Loucy (cell line): ENCODE data around the gene LRRFIP1.

Experiments used
- EZH2phosphoT487 ChIP-seq: fragments of 200-600 bp; IDR thresholded peaks from 2 replicates; pipeline ENCODE4 v1.6.1; 2018; ENCODE audit warnings: antibody characterized with exemption, mild to moderate bottlenecking, moderate library complexity, borderline replicate concordance
- TF ChIP-seq, protein P1 (sequence below): fragments of 200-600 bp; sonication (generic); conservative IDR thresholded peaks from 2 replicates; pipeline ENCODE4 v1.5.1; 2014; ENCODE audit warnings: mild to moderate bottlenecking, antibody characterized with exemption, low read length

DNA sequence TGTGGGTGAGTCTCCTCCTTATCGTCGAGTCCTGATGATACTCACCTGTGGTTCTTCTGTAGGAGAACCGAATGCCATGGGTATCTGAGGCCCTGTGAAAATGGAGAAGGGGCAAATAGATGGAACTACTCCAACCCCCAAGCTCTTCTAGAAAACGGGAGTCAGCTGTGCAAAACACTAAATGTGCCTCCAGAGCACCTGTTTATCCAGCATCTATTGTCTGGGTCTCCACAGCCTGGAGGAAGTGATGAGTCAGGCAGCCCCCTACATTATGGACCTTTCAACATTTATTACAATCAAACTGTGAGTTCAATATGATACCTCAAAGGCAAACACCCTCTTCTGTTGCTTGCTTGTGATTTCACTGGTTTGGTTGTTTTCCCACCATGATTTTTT lies 9.8 kb upstream of the LRRFIP1 start:
- TF ChIP-seq, protein P1, sequence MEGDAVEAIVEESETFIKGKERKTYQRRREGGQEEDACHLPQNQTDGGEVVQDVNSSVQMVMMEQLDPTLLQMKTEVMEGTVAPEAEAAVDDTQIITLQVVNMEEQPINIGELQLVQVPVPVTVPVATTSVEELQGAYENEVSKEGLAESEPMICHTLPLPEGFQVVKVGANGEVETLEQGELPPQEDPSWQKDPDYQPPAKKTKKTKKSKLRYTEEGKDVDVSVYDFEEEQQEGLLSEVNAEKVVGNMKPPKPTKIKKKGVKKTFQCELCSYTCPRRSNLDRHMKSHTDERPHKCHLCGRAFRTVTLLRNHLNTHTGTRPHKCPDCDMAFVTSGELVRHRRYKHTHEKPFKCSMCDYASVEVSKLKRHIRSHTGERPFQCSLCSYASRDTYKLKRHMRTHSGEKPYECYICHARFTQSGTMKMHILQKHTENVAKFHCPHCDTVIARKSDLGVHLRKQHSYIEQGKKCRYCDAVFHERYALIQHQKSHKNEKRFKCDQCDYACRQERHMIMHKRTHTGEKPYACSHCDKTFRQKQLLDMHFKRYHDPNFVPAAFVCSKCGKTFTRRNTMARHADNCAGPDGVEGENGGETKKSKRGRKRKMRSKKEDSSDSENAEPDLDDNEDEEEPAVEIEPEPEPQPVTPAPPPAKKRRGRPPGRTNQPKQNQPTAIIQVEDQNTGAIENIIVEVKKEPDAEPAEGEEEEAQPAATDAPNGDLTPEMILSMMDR = no peak
- TF ChIP-seq EZH2phosphoT487 = no peak
